ENCODE data around the gene TRIM26. TPM values are rescaled to one million over a fixed set of nuclear protein-coding genes. Genes with fewer than 3 reads are reported as not detected.
"Not testable (repeated sequence)": the region's sequence is repeated elsewhere in the genome, so short reads cannot be mapped to it uniquely, and the experiment has no call there.

TRIM26 gene
- polyA plus RNA-seq (2013, experiment 1 of 2; ENCODE audit: insufficient read length): 25.6 TPM
- polyA plus RNA-seq (2013, experiment 2 of 2; ENCODE audit: insufficient read length): 22.1 TPM

- DNase-seq: peak; percentile 97
These were observed at the start of gene TRIM26 for GRCh38 chr6:30212865-30213666. Gene TRIM26 (minus strand): TSS chr6:30213406. CDS start chr6:30199103, 14,303 bp downstream.

GRCh38 chr6:30260036-30260504, 46.9 kb upstream of the TRIM26 start:
- no peak for DNase-seq

DNA sequence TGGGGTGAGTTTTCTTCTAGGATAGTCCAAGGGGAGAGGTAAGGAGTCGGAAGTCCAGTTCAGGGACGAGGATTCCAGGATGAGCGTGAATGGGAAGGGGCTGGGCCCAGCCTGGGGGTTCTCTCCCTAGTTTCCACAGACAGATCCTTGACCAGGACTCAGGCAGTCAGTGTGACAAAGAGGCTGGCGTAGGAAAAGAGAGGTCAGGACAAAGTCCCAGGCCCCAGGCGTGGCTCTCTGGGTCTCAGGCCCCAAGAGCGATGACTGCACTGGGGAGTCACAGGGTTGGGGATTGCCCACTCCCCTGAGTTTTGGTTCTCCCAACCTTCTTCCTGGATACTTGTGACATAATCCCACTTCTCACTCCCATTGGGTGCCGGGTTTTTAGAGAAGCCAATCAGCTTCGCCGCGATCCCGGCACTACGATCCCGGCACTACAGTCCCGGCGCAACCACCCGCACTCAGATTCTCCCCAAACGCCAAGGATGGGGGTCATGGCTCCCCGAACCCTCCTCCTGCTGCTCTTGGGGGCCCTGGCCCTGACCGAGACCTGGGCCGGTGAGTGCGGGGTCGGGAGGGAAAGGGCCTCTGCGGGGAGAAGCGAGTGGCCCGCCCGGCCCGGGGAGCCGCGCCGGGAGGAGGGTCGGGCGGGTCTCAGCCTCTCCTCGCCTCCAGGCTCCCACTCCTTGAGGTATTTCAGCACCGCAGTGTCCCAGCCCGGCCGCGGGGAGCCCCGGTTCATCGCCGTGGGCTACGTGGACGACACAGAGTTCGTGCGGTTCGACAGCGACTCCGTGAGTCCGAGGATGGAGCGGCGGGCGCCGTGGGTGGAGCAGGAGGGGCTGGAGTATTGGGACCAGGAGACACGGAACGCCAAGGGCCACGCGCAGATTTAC, 46.2 kb upstream of the TRIM26 start:
- DNase-seq: peak; percentile 82

DNA sequence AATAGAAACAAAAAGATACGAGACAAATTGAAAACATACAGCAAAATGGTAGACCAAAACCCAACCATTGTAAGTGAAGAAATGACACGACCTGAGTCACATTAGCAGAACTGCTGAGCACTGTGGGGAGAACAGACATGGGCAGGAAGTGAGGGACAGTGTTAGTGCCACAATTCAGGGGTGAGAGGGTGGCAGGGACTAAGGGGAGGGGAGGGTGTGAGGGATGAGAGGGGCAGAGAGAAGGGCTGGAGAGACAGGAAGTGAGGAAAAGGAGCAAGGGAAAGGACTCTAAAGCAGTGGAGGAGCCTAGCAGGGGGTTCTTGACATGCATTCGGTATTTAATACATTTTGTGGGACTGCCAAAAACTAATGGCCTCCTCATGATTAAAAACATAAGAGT, 45.0 kb upstream of the TRIM26 start:
- no peak for DNase-seq

GRCh38 chr6:30252417-30252816, 39.2 kb upstream of the TRIM26 start:
- not testable (repeated sequence) for DNase-seq

DNA sequence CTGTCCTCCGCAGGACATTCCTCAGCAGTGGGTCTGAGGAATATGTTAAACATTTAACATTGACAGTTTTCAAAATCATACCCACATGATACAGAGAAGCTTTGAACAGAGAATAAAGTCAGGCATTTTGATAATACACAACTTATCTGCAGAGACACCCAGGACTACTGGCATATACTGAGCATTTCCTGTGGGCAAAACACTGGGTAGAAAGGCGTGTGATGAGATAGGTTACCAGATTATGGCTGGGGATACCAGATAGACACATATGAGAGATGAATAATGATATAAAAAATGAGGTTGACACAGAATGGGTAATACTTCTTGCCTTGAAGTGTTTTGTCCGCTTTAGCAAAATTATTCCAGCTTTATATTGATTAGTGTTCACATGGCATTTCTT, 31.4 kb upstream of the TRIM26 start:
- DNase-seq: no peak

- DNase-seq: peak; percentile 13
These were observed 25.1 kb upstream of the TRIM26 start for GRCh38 chr6:30238178-30238795.

DNA sequence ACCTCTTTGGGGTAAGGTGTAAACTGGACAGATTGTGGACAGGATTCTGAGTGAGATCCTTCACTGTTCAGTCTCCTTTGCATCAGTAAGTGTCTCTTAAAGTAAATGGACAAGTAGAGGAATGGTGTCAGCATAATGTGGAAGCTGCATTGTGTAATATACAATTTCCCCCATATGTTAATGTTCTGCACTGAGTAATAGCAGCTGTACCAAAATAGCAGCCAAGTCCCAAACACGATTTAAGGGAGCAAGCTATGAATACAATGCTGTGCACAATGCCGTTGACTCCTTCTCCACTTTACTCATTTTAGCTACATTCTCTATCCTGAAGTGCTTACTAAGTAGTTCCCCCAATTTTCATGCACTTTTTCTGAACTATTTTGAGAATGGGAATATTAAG, 21.1 kb upstream of the TRIM26 start:
- DNase-seq: peak; percentile 31

DNA sequence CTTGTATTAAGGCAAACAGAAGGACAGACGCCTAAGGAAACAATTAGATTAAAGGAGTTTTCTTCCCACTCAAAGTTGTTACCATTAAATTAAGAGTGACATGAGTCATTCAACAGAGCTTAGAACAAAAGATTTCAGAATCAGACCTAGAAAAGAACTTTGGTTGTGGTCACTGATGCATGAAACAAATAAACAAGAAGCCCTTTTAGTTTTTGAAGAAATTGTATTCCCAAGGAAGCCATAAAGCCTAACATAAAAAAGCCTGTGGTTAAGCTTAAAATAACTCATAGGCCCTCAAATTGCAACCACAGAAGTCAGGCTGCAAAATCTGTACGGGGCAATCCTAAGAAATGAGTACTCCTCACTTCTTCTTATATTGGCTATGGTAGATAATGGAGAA, 17.9 kb upstream of the TRIM26 start:
- peak; percentile 5 for DNase-seq

DNA sequence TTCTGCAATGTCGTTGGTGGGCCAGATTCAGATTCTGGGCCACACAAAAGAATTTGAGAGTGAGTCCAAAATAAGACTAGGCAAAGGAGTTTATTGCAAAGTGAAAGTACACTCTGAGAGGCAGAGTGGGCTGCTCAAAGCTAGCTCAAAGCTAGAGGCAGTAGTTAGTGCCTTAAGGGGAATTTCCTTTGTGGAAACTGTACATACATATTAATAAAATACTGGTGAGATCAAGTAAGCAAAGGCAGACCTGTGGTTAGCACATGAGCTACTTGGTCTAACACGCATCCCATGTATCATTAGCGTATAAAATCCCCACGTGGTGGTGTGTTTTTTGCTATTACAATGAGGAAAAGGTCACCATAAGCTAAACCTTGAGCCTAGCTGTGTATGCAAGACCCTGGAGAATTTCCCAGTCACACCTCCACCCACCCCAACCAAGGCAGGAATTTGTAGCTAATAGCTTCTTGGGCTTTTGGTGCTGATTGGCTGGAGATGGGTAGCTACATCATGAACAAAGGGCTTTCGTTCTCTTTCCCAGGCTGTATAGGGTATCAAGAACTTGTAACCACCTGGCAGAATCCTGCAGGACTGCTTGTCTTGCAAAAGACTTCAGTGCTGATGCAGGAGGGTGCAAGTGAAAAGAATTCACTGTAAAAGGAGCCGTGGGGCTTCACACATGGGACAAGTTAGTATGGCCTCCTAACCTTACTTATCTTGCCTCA, 14.7 kb upstream of the TRIM26 start:
- no peak for DNase-seq

DNA sequence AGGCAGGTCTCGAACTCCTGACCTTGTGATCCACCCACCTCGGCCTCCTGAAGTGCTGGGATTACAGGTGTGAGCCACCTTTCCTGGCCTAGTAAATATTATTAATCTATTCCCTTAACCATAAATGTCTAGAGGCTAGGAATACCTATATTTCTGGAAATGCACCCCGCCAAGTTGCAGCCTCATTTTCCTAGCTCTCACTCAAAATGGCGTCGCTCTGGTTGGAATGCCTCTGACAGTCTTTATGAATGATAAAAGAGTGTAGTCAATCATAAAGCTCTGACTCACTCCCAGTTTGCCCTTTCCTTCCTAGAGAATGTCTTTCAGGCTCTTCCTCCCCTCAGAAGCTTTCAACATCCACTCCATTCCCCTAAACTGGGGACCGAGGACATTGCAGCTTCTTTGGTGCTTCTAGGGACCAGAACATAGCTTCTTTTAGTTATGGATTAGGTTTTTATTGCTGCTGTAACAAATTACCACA, 14.1 kb upstream of the TRIM26 start:
- no peak for DNase-seq

- DNase-seq: no peak
These were observed 10.1 kb upstream of the TRIM26 start for GRCh38 chr6:30223339-30223738.

- DNase-seq: not testable (repeated sequence)
These were observed 8.8 kb upstream of the TRIM26 start for GRCh38 chr6:30221956-30222355.

DNA sequence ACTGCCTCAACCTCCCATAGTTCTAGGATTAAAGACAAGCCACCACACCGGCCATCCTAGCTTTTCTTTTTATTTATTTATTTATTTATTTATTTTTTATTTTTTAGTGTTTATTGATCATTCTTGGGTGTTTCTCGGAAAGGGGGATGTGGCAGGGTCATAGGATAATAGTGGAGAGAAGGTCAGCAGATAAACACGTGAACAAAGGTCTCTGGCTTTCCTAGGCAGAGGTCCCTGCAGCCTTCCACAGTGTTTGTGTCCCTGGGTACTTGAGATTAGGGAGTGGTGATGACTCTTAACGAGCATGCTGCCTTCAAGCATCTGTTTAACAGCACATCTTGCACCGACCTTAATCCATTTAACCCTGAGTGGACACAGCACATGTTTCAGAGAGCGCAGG, 8.2 kb upstream of the TRIM26 start:
- not testable (repeated sequence) for DNase-seq

DNA sequence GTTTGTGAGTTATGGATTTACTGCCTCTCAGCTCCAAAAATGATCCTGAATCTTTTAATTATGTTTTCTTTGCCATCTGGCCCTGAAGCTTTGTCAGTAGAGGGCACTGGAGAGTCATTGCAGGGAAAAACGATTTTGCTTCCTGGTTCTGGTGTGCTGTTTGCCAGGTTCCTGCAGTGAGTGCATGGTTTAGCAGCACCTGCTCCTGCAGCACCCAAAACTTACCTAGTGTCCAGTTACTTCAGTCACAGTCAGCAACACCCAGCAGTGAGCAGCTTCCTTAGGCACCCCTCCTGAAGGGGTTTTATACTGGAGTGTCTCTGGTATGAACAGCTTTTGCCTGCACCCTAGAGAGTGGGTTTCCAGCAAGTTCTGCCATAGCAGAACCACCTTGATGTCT, 6.0 kb upstream of the TRIM26 start:
- DNase-seq: peak; percentile 33

- peak; percentile 9 for DNase-seq
These were observed 2.9 kb upstream of the TRIM26 start for GRCh38 chr6:30216096-30216495.

- no peak for DNase-seq
These were observed 1.4 kb upstream of the TRIM26 start for GRCh38 chr6:30214657-30214982.

GRCh38 chr6:30213957-30214656, 901 bp upstream of the TRIM26 start:
- DNase-seq: peak; percentile 62

DNA sequence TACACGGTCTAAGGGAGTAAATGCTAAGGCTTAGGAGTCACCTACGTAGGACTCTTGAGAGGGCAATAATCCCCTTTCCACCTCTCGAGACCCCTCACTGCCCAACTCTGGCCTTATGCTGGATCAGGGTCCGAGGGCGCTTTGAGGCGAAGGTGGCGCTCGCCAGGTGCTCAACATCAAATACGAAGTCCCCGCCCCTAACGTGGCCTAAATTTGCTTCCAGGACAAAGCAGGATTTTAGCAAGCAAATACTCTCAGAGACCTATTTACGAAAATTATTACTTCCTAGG, 406 bp upstream of the TRIM26 start:
- DNase-seq: peak; percentile 1

- DNase-seq: no peak
These were observed 1.3 kb downstream of the TRIM26 start for GRCh38 chr6:30211899-30212298.

- DNase-seq: no peak
These were observed 1.9 kb downstream of the TRIM26 start for GRCh38 chr6:30211306-30211705.

All from fibroblast of skin of abdomen (primary cell).